NCI-H2196 treated with DMSO at 0.1 percent for 48 hours (cell line): Measurements from ENCODE around the gene MDH2.
"Not testable (repeated sequence)": the region's sequence is repeated elsewhere in the genome, so short reads cannot be mapped to it uniquely, and the experiment has no call there.

ENCODE experiments used
- DNase-seq: peaks from one replicate; lab custom pipeline; 2025; ENCODE audit not compliant: unreplicated experiment; lab: John Stamatoyannopoulos, UW

The MDH2 gene

GRCh38 chr7:76047305-76047810, 548 bp upstream of the MDH2 start:
- no peak for DNase-seq

- DNase-seq, result no peak
These were observed 722 bp downstream of the MDH2 start for GRCh38 chr7:76048668-76048988.

GRCh38 chr7:76049295-76049694, 1.4 kb downstream of the MDH2 start:
- DNase-seq, result no peak

GRCh38 chr7:76050545-76050944, 2.6 kb downstream of the MDH2 start:
- DNase-seq, result no peak

GRCh38 chr7:76051840-76052239, 3.9 kb downstream of the MDH2 start:
- no peak for DNase-seq

GRCh38 chr7:76052681-76053080, 4.8 kb downstream of the MDH2 start:
- not testable (repeated sequence) for DNase-seq

- DNase-seq, result no peak
These were observed 5.6 kb downstream of the MDH2 start for GRCh38 chr7:76053461-76053860.

GRCh38 chr7:76054123-76055120, 6.5 kb downstream of the MDH2 start:
- DNase-seq, result no peak

GRCh38 chr7:76056241-76056640, 8.3 kb downstream of the MDH2 start:
- DNase-seq, result no peak

- no peak for DNase-seq
These were observed 9.4 kb downstream of the MDH2 start for GRCh38 chr7:76057103-76057812.

- no peak for DNase-seq
These were observed 9.9 kb downstream of the MDH2 start for GRCh38 chr7:76057813-76058145.

- not testable (repeated sequence) for DNase-seq
These were observed 10.8 kb downstream of the MDH2 start for GRCh38 chr7:76058745-76059144.

- no peak for DNase-seq
These were observed 12.9 kb downstream of the MDH2 start for GRCh38 chr7:76060842-76061241.

GRCh38 chr7:76062254-76062653, 14.3 kb downstream of the MDH2 start:
- DNase-seq, result no peak

GRCh38 chr7:76063114-76063513, 15.2 kb downstream of the MDH2 start:
- DNase-seq, result no peak

- DNase-seq, result peak; percentile 19
These were observed 15.6 kb downstream of the MDH2 start for GRCh38 chr7:76063525-76063924.

- no peak for DNase-seq
These were observed 16.5 kb downstream of the MDH2 start for GRCh38 chr7:76064208-76064970.

GRCh38 chr7:76065016-76065612, 17.2 kb downstream of the MDH2 start:
- DNase-seq, result no peak

GRCh38 chr7:76066716-76067503, 19.0 kb downstream of the MDH2 start:
- DNase-seq, result no peak

GRCh38 chr7:76069238-76069638, 21.3 kb downstream of the MDH2 start:
- DNase-seq, result peak; percentile 39
